ENCODE data around the gene RBM39.
"Not testable (repeated sequence)": the region's sequence is repeated elsewhere in the genome, so short reads cannot be mapped to it uniquely, and the experiment has no call there.

Gene RBM39

DNA sequence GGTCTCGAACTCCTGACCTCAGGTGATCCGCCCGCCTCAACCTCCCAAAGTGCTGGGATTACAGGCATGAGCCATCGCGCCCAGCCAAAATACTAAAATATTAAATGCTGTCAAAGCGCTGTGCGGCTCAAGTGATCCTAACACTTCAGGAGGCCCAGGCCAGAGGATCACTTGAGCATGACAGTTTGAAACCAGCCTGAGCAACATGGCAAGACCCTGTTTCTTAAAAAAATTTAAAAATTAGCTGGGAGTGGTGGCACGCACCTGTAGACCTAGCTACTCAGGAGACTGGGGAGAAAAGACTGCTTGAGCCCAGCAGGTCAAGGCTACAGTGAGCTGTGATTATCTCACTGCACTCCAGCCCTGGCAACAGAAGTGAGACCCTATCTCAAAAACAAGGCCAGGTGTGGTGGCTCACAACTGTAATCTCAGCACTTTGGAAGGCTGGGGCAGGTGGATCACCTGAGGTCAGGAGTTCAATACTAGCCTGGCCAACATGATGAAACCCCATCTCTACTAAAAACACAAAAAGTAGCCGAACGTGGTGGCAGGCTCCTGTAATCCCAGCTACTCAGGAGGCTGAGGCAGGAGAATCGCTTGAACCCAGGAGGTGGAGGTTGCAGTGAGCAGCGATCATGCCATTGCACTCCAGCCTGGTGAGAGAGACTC lies 18.3 kb downstream of the RBM39 start:
- not testable (repeated sequence) for H3K4me3 ChIP-seq (ENCODE audit: insufficient read depth in 1 of 2, low read depth in 1 of 2, low read length in 2 of 2); H2BK15ac ChIP-seq (ENCODE audit: low read depth, poor library complexity, severe bottlenecking); H2AFZ ChIP-seq (ENCODE audit: low read depth, low read length)

GRCh38 chr20:35723275-35723639 lies 18.8 kb downstream of the RBM39 start:
- H3K36me3 ChIP-seq (ENCODE audit: control insufficient read depth in 1 of 2, insufficient read depth in 2 of 2, low read depth in 1 of 2, low read length in 2 of 2) = peaks cover 75 to 95% of the 10 kb centered on the region in 2 experiments
- H3K27ac ChIP-seq (ENCODE audit: low read length, poor library complexity, severe bottlenecking); DNase-seq: not testable (repeated sequence)

More for the DNA sequence above, 18.3 kb downstream of the RBM39 start:
- H2AK5ac ChIP-seq (ENCODE audit: low read length, severe bottlenecking); H3K23ac ChIP-seq (ENCODE audit: low read length in 2 of 2); H3K18ac ChIP-seq (ENCODE audit: low read depth in 1 of 2, low read length in 2 of 2); H3K4ac ChIP-seq (ENCODE audit: low read depth in 1 of 2, low read length in 2 of 2); H3K4me2 ChIP-seq (ENCODE audit: low read length, poor library complexity, severe bottlenecking); H3K9ac ChIP-seq (ENCODE audit: low read length); H2BK120ac ChIP-seq (ENCODE audit: low read depth, low read length); H3K4me1 ChIP-seq (ENCODE audit: control insufficient read depth, insufficient read depth, low read depth, low read length); H4K91ac ChIP-seq (ENCODE audit: low read length); H3K27me3 ChIP-seq (ENCODE audit: control insufficient read depth in 1 of 2, insufficient read depth in 1 of 2, low read length in 2 of 2); H3K79me1 ChIP-seq (replicated peaks; ENCODE audit: low read length, poor library complexity, severe bottlenecking); H4K8ac ChIP-seq (ENCODE audit: low read length); DNase-seq; H3K14ac ChIP-seq (ENCODE audit: low read length in 2 of 2); H2BK5ac ChIP-seq (ENCODE audit: low read depth, low read length, poor library complexity, severe bottlenecking); H2BK12ac ChIP-seq (ENCODE audit: low read length in 2 of 2); H3K27ac ChIP-seq (ENCODE audit: low read length, poor library complexity, severe bottlenecking); H3K9me3 ChIP-seq (ENCODE audit: control insufficient read depth, low read length): not testable (repeated sequence)
- WGBS = 98% methylated on average over 12 of the region's 12 CpGs
- peaks cover 73 to 95% of the 10 kb centered on the region in 2 experiments for H3K36me3 ChIP-seq (ENCODE audit: control insufficient read depth in 1 of 2, insufficient read depth in 2 of 2, low read depth in 1 of 2, low read length in 2 of 2)

DNA sequence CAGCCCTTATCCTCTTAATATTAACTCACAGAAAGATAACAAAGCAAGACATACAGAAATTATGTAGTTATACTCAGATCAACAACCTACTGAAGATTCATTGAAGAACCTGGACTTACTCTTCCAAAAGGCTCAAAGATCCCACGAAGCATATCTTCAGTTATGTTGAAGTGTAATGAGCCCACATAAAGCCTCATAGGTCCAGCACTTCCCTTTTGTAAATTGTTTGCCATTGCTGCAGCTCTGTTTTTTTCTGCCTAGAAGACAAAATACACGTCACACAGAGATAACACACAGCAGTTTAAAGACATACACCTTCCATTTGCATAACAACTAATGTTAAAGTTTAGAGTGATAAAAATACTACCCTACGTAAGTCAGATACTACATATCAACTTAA lies 20.4 kb downstream of the RBM39 start:
- H2AK5ac ChIP-seq (ENCODE audit: low read length, severe bottlenecking) = no peak overlapping the region
- no peaks in the 10 kb centered on the region for H3K27me3 ChIP-seq (ENCODE audit: control insufficient read depth in 1 of 2, insufficient read depth in 1 of 2, low read length in 2 of 2)
- H3K27ac ChIP-seq (ENCODE audit: low read length, poor library complexity, severe bottlenecking) = no peak overlapping the region
- H2BK15ac ChIP-seq (ENCODE audit: low read depth, poor library complexity, severe bottlenecking) = no peak overlapping the region
- H3K4me1 ChIP-seq (ENCODE audit: control insufficient read depth, insufficient read depth, low read depth, low read length) = peaks cover 3% of the 10 kb centered on the region
- H2BK5ac ChIP-seq (ENCODE audit: low read depth, low read length, poor library complexity, severe bottlenecking) = no peak overlapping the region
- H3K4ac ChIP-seq (ENCODE audit: low read depth in 1 of 2, low read length in 2 of 2) = no peak overlapping the region
- DNase-seq = no peak
- H3K36me3 ChIP-seq (ENCODE audit: control insufficient read depth in 1 of 2, insufficient read depth in 2 of 2, low read depth in 1 of 2, low read length in 2 of 2) = peaks cover 74 to 97% of the 10 kb centered on the region in 2 experiments
- no peak overlapping the region for H3K4me2 ChIP-seq (ENCODE audit: low read length, poor library complexity, severe bottlenecking)
- no peak overlapping the region for H3K4me3 ChIP-seq (ENCODE audit: insufficient read depth in 1 of 2, low read depth in 1 of 2, low read length in 2 of 2)
- H3K9ac ChIP-seq (ENCODE audit: low read length) = peak overlapping the region; percentile 1
- no peak overlapping the region for H2AFZ ChIP-seq (ENCODE audit: low read depth, low read length)
- H3K9me3 ChIP-seq (ENCODE audit: control insufficient read depth, low read length) = no peaks in the 10 kb centered on the region
- H4K91ac ChIP-seq (ENCODE audit: low read length) = no peak overlapping the region
- no peak overlapping the region for H3K14ac ChIP-seq (ENCODE audit: low read length in 2 of 2)
- no peak overlapping the region for H2BK120ac ChIP-seq (ENCODE audit: low read depth, low read length)
- no peak overlapping the region for H2BK12ac ChIP-seq (ENCODE audit: low read length in 2 of 2)
- H3K18ac ChIP-seq (ENCODE audit: low read depth in 1 of 2, low read length in 2 of 2) = no peak overlapping the region
- no peak overlapping the region for H4K8ac ChIP-seq (ENCODE audit: low read length)
- 94% methylated on average over 2 of the region's 3 CpGs for WGBS
- peaks cover 5% of the 10 kb centered on the region for H3K79me1 ChIP-seq (replicated peaks; ENCODE audit: low read length, poor library complexity, severe bottlenecking)
- H3K23ac ChIP-seq (ENCODE audit: low read length in 2 of 2) = no peak overlapping the region

More at GRCh38 chr20:35723275-35723639, 18.8 kb downstream of the RBM39 start:
- H2BK12ac ChIP-seq (ENCODE audit: low read length in 2 of 2); H2AFZ ChIP-seq (ENCODE audit: low read depth, low read length); H4K8ac ChIP-seq (ENCODE audit: low read length); H3K27me3 ChIP-seq (ENCODE audit: control insufficient read depth in 1 of 2, insufficient read depth in 1 of 2, low read length in 2 of 2); H4K91ac ChIP-seq (ENCODE audit: low read length); H3K4ac ChIP-seq (ENCODE audit: low read depth in 1 of 2, low read length in 2 of 2); H3K14ac ChIP-seq (ENCODE audit: low read length in 2 of 2); H3K4me2 ChIP-seq (ENCODE audit: low read length, poor library complexity, severe bottlenecking); H3K9ac ChIP-seq (ENCODE audit: low read length); H3K9me3 ChIP-seq (ENCODE audit: control insufficient read depth, low read length); H2BK15ac ChIP-seq (ENCODE audit: low read depth, poor library complexity, severe bottlenecking); H3K18ac ChIP-seq (ENCODE audit: low read depth in 1 of 2, low read length in 2 of 2); H2AK5ac ChIP-seq (ENCODE audit: low read length, severe bottlenecking); H3K79me1 ChIP-seq (replicated peaks; ENCODE audit: low read length, poor library complexity, severe bottlenecking); H3K23ac ChIP-seq (ENCODE audit: low read length in 2 of 2); H2BK5ac ChIP-seq (ENCODE audit: low read depth, low read length, poor library complexity, severe bottlenecking); H2BK120ac ChIP-seq (ENCODE audit: low read depth, low read length); H3K4me3 ChIP-seq (ENCODE audit: insufficient read depth in 1 of 2, low read depth in 1 of 2, low read length in 2 of 2); H3K4me1 ChIP-seq (ENCODE audit: control insufficient read depth, insufficient read depth, low read depth, low read length): not testable (repeated sequence)
- 99% methylated on average over 4 of the region's 4 CpGs for WGBS

- H3K79me1 ChIP-seq (replicated peaks; ENCODE audit: low read length, poor library complexity, severe bottlenecking) = peaks cover 5% of the 10 kb centered on the region
- H3K18ac ChIP-seq (ENCODE audit: low read depth in 1 of 2, low read length in 2 of 2) = no peak overlapping the region
- no peak overlapping the region for H3K4me2 ChIP-seq (ENCODE audit: low read length, poor library complexity, severe bottlenecking)
- no peak overlapping the region for H4K8ac ChIP-seq (ENCODE audit: low read length)
- no peak overlapping the region for H3K23ac ChIP-seq (ENCODE audit: low read length in 2 of 2)
- peaks cover 75 to 97% of the 10 kb centered on the region in 2 experiments for H3K36me3 ChIP-seq (ENCODE audit: control insufficient read depth in 1 of 2, insufficient read depth in 2 of 2, low read depth in 1 of 2, low read length in 2 of 2)
- no peak overlapping the region for H3K4ac ChIP-seq (ENCODE audit: low read depth in 1 of 2, low read length in 2 of 2)
- no peak for DNase-seq
- H2BK120ac ChIP-seq (ENCODE audit: low read depth, low read length) = no peak overlapping the region
- H3K9me3 ChIP-seq (ENCODE audit: control insufficient read depth, low read length) = no peaks in the 10 kb centered on the region
- no peak overlapping the region for H3K27ac ChIP-seq (ENCODE audit: low read length, poor library complexity, severe bottlenecking)
- H2AK5ac ChIP-seq (ENCODE audit: low read length, severe bottlenecking) = no peak overlapping the region
- H3K27me3 ChIP-seq (ENCODE audit: control insufficient read depth in 1 of 2, insufficient read depth in 1 of 2, low read length in 2 of 2) = no peaks in the 10 kb centered on the region
- H3K4me3 ChIP-seq (ENCODE audit: insufficient read depth in 1 of 2, low read depth in 1 of 2, low read length in 2 of 2) = no peak overlapping the region
- H2BK5ac ChIP-seq (ENCODE audit: low read depth, low read length, poor library complexity, severe bottlenecking) = no peak overlapping the region
- no peak overlapping the region for H3K14ac ChIP-seq (ENCODE audit: low read length in 2 of 2)
- H3K4me1 ChIP-seq (ENCODE audit: control insufficient read depth, insufficient read depth, low read depth, low read length) = peaks cover 3% of the 10 kb centered on the region
- H4K91ac ChIP-seq (ENCODE audit: low read length) = no peak overlapping the region
- 98% methylated on average over 3 of the region's 3 CpGs for WGBS
- H2BK12ac ChIP-seq (ENCODE audit: low read length in 2 of 2) = no peak overlapping the region
- H2BK15ac ChIP-seq (ENCODE audit: low read depth, poor library complexity, severe bottlenecking) = no peak overlapping the region
- H3K9ac ChIP-seq (ENCODE audit: low read length) = peak overlapping the region; percentile 1
- no peak overlapping the region for H2AFZ ChIP-seq (ENCODE audit: low read depth, low read length)
Observed at GRCh38 chr20:35721219-35721618, 20.8 kb downstream of the RBM39 start.

All from mesenchymal stem cell (in vitro differentiated cells and primary cell).